HL-60 (cell line): ENCODE data around the gene SHROOM4.

Source experiments
- DNase-seq, 2 experiments: peaks; one replicate each; pipeline ENCODE4 v3.0.0-alpha.2; 2010 to 2020; ENCODE audit warnings: low read depth in 1 of 2, low spot score in 1 of 2
- H3K27ac ChIP-seq: fragments of 250-450 bp; sonication (Bioruptor Pico); replicated peaks from 2 replicates; pipeline ENCODE4 v1.5.1; 2020; ENCODE audit warnings: mild to moderate bottlenecking, moderate library complexity
- H3K27me3 ChIP-seq: fragments of 250-450 bp; sonication (Bioruptor Pico); 2 replicates; pipeline ENCODE4 v1.5.1; 2021; ENCODE audit warnings: mild to moderate bottlenecking, moderate library complexity; ENCODE audit not compliant: insufficient read depth, poor library complexity, severe bottlenecking
- H3K4me3 ChIP-seq: replicated peaks from 2 replicates; pipeline ENCODE4 v1.5.1; 2011; ENCODE audit warnings: mild to moderate bottlenecking, control low read depth, low read length; ENCODE audit not compliant: insufficient read depth
- GABPA ChIP-seq: IDR thresholded peaks from 2 replicates; pipeline ENCODE4 v1.6.1; 2012; ENCODE audit warnings: low read depth
- POLR2AphosphoS5 ChIP-seq: IDR thresholded peaks from 2 replicates; pipeline ENCODE4 v1.6.1; 2012; ENCODE audit warnings: low read depth
- SPI1 ChIP-seq: IDR thresholded peaks from 2 replicates; pipeline ENCODE4 v1.6.1; 2012; ENCODE audit warnings: low read depth, mild to moderate bottlenecking, borderline replicate concordance
- TF ChIP-seq, protein P1 (sequence below): IDR thresholded peaks from 2 replicates; pipeline ENCODE4 v1.6.1; 2012; ENCODE audit warnings: low read depth; ENCODE audit not compliant: insufficient replicate concordance
- TF ChIP-seq, protein P2 (sequence below): IDR thresholded peaks from one replicate; pipeline ENCODE4 v1.5.1; 2011; ENCODE audit warnings: low read length, control low read depth, inconsistent platforms; ENCODE audit not compliant: insufficient read depth

Gene SHROOM4

GRCh38 chrX:50622751-50623150, 191.2 kb downstream of the SHROOM4 start:
- H3K4me3 ChIP-seq: no peak overlapping the region
- no peaks in the 10 kb centered on the region for H3K27me3 ChIP-seq
- no peak for DNase-seq
- no peak overlapping the region for H3K27ac ChIP-seq
- no peak for TF ChIP-seq GABPA
- TF ChIP-seq, protein P1, sequence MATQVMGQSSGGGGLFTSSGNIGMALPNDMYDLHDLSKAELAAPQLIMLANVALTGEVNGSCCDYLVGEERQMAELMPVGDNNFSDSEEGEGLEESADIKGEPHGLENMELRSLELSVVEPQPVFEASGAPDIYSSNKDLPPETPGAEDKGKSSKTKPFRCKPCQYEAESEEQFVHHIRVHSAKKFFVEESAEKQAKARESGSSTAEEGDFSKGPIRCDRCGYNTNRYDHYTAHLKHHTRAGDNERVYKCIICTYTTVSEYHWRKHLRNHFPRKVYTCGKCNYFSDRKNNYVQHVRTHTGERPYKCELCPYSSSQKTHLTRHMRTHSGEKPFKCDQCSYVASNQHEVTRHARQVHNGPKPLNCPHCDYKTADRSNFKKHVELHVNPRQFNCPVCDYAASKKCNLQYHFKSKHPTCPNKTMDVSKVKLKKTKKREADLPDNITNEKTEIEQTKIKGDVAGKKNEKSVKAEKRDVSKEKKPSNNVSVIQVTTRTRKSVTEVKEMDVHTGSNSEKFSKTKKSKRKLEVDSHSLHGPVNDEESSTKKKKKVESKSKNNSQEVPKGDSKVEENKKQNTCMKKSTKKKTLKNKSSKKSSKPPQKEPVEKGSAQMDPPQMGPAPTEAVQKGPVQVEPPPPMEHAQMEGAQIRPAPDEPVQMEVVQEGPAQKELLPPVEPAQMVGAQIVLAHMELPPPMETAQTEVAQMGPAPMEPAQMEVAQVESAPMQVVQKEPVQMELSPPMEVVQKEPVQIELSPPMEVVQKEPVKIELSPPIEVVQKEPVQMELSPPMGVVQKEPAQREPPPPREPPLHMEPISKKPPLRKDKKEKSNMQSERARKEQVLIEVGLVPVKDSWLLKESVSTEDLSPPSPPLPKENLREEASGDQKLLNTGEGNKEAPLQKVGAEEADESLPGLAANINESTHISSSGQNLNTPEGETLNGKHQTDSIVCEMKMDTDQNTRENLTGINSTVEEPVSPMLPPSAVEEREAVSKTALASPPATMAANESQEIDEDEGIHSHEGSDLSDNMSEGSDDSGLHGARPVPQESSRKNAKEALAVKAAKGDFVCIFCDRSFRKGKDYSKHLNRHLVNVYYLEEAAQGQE: no peak
- TF ChIP-seq, protein P2, sequence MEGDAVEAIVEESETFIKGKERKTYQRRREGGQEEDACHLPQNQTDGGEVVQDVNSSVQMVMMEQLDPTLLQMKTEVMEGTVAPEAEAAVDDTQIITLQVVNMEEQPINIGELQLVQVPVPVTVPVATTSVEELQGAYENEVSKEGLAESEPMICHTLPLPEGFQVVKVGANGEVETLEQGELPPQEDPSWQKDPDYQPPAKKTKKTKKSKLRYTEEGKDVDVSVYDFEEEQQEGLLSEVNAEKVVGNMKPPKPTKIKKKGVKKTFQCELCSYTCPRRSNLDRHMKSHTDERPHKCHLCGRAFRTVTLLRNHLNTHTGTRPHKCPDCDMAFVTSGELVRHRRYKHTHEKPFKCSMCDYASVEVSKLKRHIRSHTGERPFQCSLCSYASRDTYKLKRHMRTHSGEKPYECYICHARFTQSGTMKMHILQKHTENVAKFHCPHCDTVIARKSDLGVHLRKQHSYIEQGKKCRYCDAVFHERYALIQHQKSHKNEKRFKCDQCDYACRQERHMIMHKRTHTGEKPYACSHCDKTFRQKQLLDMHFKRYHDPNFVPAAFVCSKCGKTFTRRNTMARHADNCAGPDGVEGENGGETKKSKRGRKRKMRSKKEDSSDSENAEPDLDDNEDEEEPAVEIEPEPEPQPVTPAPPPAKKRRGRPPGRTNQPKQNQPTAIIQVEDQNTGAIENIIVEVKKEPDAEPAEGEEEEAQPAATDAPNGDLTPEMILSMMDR: no peak
- no peak for TF ChIP-seq POLR2AphosphoS5
- TF ChIP-seq SPI1: no peak

- TF ChIP-seq GABPA (no peak), POLR2AphosphoS5 (no peak), SPI1 (no peak)
- TF ChIP-seq, protein P2: no peak
- TF ChIP-seq, protein P1: no peak
- H3K4me3 ChIP-seq: no peak overlapping the region
- no peak for DNase-seq
- no peak overlapping the region for H3K27ac ChIP-seq
- no peaks in the 10 kb centered on the region for H3K27me3 ChIP-seq
Measured at GRCh38 chrX:50618788-50619558, 195.0 kb downstream of the SHROOM4 start.

DNA sequence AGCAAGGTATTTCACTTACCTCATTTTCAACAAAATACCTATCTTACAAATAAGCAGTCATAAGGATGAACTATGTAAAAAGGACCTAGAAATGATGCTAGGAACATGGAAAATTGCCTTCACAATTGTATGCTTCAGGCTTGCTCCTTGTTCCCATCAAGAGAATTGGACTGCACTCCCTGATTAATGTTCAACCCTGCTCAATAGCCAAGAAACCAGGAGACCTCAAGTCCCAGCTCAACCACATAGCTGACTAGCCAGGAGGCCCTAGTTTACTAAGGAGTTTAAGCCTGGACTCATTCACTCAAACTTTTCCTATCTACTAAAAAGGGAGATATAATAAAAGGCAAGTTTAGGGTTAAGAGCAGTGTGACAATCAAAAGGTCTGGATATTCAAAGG, 196.8 kb downstream of the SHROOM4 start:
- TF ChIP-seq GABPA: no peak
- H3K4me3 ChIP-seq: no peak overlapping the region
- H3K27me3 ChIP-seq: peaks cover 3% of the 10 kb centered on the region
- H3K27ac ChIP-seq: no peak overlapping the region
- no peak for DNase-seq

DNA sequence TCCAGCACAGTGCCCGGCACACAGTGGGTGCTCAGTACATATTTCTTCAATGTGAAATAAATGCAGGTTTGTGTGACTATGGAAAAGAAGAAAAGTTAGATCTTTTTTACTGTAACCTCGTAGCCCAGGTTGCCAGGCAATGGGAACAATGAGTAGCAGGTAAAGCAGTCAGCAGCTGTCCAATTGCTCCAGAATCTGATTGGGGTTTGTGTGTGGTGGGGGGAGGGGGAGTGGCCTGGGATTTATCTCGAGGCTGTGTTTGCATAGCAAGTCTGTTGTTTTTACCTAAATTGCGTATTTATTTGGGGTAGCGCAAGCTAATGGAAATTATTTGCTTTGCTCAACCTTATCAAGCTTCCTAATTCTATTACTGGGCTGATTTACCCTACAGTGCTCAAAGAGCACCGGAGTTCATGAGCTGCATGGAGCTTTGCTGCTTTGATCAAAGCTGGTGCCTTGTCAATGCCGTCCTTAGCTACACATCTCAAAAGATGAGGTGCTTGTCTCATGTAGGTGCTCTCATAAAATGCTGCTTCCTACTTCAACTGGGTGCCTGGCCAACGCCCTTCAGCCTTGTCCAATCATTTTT, 198.3 kb downstream of the SHROOM4 start:
- Histone ChIP-seq H3K27ac (no peak overlapping the region), H3K27me3 (peaks cover 3% of the 10 kb centered on the region), H3K4me3 (no peak overlapping the region)
- TF ChIP-seq GABPA (no peak), POLR2AphosphoS5 (no peak), SPI1 (no peak)
- TF ChIP-seq, protein P2: no peak
- TF ChIP-seq, protein P1: no peak
- DNase-seq: no peak
